Stomach (tissue), 4 donors: ENCODE measurements around the gene GRK6.

Experiments
- EP300 ChIP-seq: sonication (generic); formaldehyde crosslinking; IDR thresholded peaks from one replicate; pipeline ENCODE4 v1.6.1; 2017; ENCODE audit warnings: antibody characterized with exemption
- POLR2A ChIP-seq, 4 donors: fragments of 450-650 bp; IDR thresholded peaks; one replicate each; pipeline ENCODE4 v1.6.1; 2016; ENCODE audit warnings: antibody characterized with exemption in 4 of 4, control low read depth in 2 of 4, mild to moderate bottlenecking in 1 of 4, moderate library complexity in 1 of 4
- TF ChIP-seq, protein P1 (sequence below), 7 experiments: fragments of 450-650 bp in 4 of 7; fragments of 200-600 bp in 3 of 7; sonication (generic) in 3 of 7; IDR thresholded peaks; one replicate each; pipeline ENCODE4 v1.5.1; 2016 to 2019; ENCODE audit warnings: antibody characterized with exemption in 7 of 7, control low read depth in 2 of 7, mild to moderate bottlenecking in 1 of 7

GRCh38 chr5:177454397-177455035 lies 28.0 kb downstream of the GRK6 start:
- TF ChIP-seq POLR2A (IDR thresholded peaks at IDR 0.05) (no peak), EP300 (no peak)
- TF ChIP-seq, protein P1, sequence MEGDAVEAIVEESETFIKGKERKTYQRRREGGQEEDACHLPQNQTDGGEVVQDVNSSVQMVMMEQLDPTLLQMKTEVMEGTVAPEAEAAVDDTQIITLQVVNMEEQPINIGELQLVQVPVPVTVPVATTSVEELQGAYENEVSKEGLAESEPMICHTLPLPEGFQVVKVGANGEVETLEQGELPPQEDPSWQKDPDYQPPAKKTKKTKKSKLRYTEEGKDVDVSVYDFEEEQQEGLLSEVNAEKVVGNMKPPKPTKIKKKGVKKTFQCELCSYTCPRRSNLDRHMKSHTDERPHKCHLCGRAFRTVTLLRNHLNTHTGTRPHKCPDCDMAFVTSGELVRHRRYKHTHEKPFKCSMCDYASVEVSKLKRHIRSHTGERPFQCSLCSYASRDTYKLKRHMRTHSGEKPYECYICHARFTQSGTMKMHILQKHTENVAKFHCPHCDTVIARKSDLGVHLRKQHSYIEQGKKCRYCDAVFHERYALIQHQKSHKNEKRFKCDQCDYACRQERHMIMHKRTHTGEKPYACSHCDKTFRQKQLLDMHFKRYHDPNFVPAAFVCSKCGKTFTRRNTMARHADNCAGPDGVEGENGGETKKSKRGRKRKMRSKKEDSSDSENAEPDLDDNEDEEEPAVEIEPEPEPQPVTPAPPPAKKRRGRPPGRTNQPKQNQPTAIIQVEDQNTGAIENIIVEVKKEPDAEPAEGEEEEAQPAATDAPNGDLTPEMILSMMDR (IDR thresholded peaks at IDR 0.05): peak in 6 of 7 experiments; percentile 55 to 97 (median 90)
